HCT116 (cell line): ENCODE results near the gene GDPD3. TPM values are rescaled to one million over a fixed set of nuclear protein-coding genes. Genes with fewer than 3 reads are reported as not detected.
"Not testable (repeated sequence)": the region's sequence is repeated elsewhere in the genome, so short reads cannot be mapped to it uniquely, and the experiment has no call there.

Source experiments
- ATAC-seq: fragments of 200-7000 bp; cut with Tn5 transposase; 2 replicates; pipeline ENCODE4 v1.9.1; 2020; ENCODE audit warnings: mild to moderate bottlenecking, moderate library complexity
- BruUV-seq: library from RNA; stranded (reverse); fragments of 400-500 nt; replicated peaks from 2 replicates; lab custom pipeline; 2021; lab: Mats Ljungman, UMichigan
- CTCF ChIA-PET: fragments of 300-600 bp; sonication (Branson Sonifier 250); formaldehyde crosslinking; loops from one replicate; lab custom pipeline; 2021; ENCODE audit warnings: antibody characterized with exemption; lab: Charles Lee
- POLR2A ChIA-PET: fragments of 300-600, 350-600 bp; sonication (Branson Sonifier 250); formaldehyde crosslinking; loops from one replicate; lab custom pipeline; 2021; ENCODE audit warnings: antibody characterized with exemption; lab: Charles Lee
- RAD21 ChIA-PET, 2 experiments: fragments of 300-600 bp; sonication (Branson Sonifier 250); formaldehyde crosslinking; loops; one replicate each; lab custom pipeline; 2023; ENCODE audit warnings: low total read pairs in 2 of 2; ENCODE audit not compliant: uncharacterized antibody in 2 of 2, unreplicated experiment in 2 of 2, low non-redundant PET in 1 of 2; lab: Charles Lee
- DNase-seq: peaks from one replicate; pipeline ENCODE4 v3.0.0-alpha.2; 2010; ENCODE audit warnings: low read depth, low spot score
- H2AFZ ChIP-seq: fragments of 200-600 bp; shearing (Covaris generic), sonication (generic); 2 replicates; pipeline ENCODE4 v1.6.1; 2017; ENCODE audit warnings: low read depth, mixed run types, mixed read lengths, antibody characterized with exemption, low read length; ENCODE audit not compliant: poor library complexity, severe bottlenecking
- H3K27ac ChIP-seq: 2 replicates; pipeline ENCODE4 v1.5.1; 2012; ENCODE audit warnings: low read depth, low read length
- H3K27me3 ChIP-seq: fragments of 200-600 bp; sonication (generic); 2 replicates; pipeline ENCODE4 v1.6.1; 2016; ENCODE audit warnings: mixed run types, low read length, mixed read lengths; ENCODE audit not compliant: insufficient read depth
- H3K36me3 ChIP-seq, 2 experiments: fragments of 200-500 bp in 1 of 2; fragments of 200-600 bp in 1 of 2; sonication (Bioruptor generic) in 1 of 2; sonication (generic) in 1 of 2; 2 replicates each; pipeline versions ENCODE4 v1.5.1 to v1.6.1; 2014 to 2016; ENCODE audit warnings: low read length in 2 of 2, inconsistent platforms in 1 of 2, mixed read lengths in 1 of 2, mixed run types in 1 of 2; ENCODE audit not compliant: insufficient read depth in 2 of 2, control insufficient read depth in 1 of 2
- H3K4me1 ChIP-seq, 2 experiments: fragments of 200-600 bp in 1 of 2; sonication (generic) in 1 of 2; 2 replicates each; pipeline versions ENCODE4 v1.5.1 to v1.6.1; 2012 to 2017; ENCODE audit warnings: low read length in 2 of 2, inconsistent platforms in 1 of 2, mild to moderate bottlenecking in 1 of 2, mixed read lengths in 1 of 2, mixed run types in 1 of 2, moderate library complexity in 1 of 2; ENCODE audit not compliant: insufficient read depth in 2 of 2, control insufficient read depth in 1 of 2
- H3K4me2 ChIP-seq: fragments of 200-600 bp; sonication (generic); 2 replicates; pipeline ENCODE4 v1.6.1; 2017; ENCODE audit warnings: mixed run types, low read length, mixed read lengths
- H3K4me3 ChIP-seq, 2 experiments: fragments of 200-600 bp in 1 of 2; sonication (generic) in 1 of 2; replicated peaks in 1 of 2; 2 replicates each; pipeline ENCODE4 v1.5.1; 2011 to 2016; ENCODE audit warnings: low read length in 2 of 2, control low read depth in 1 of 2, low read depth in 1 of 2, mild to moderate bottlenecking in 1 of 2, mixed read lengths in 1 of 2, mixed run types in 1 of 2
- H3K79me2 ChIP-seq: fragments of 200-600 bp; sonication (generic); 2 replicates; pipeline ENCODE4 v1.6.1; 2017; ENCODE audit warnings: mild to moderate bottlenecking, mixed run types, low read length, moderate library complexity, mixed read lengths; ENCODE audit not compliant: insufficient read depth
- H3K9ac ChIP-seq: fragments of 200-600 bp; sonication (generic); 2 replicates; pipeline ENCODE4 v1.6.1; 2016; ENCODE audit warnings: low read length, mixed read lengths
- H3K9me2 ChIP-seq: fragments of 200-600 bp; sonication (generic), shearing (Covaris generic); 2 replicates; pipeline ENCODE4 v1.6.1; 2017; ENCODE audit warnings: mixed run types, mild to moderate bottlenecking, moderate library complexity; ENCODE audit not compliant: insufficient read depth
- H3K9me3 ChIP-seq, 2 experiments: fragments of 200-500 bp in 1 of 2; fragments of 200-600 bp in 1 of 2; sonication (Bioruptor generic) in 1 of 2; sonication (generic) in 1 of 2; 2 replicates each; pipeline ENCODE4 v1.6.1; 2014 to 2017; ENCODE audit warnings: low read length in 2 of 2, mixed read lengths in 2 of 2, inconsistent platforms in 1 of 2, low read depth in 1 of 2, mild to moderate bottlenecking in 1 of 2, mixed run types in 1 of 2, moderate library complexity in 1 of 2; ENCODE audit not compliant: control insufficient read depth in 1 of 2, insufficient read depth in 1 of 2
- H4K20me1 ChIP-seq: fragments of 200-600 bp; sonication (generic), shearing (Covaris generic); 2 replicates; pipeline ENCODE4 v1.6.1; 2017; ENCODE audit warnings: mixed run types, mild to moderate bottlenecking, moderate library complexity; ENCODE audit not compliant: insufficient read depth
- CEBPB ChIP-seq: IDR thresholded peaks from 2 replicates; pipeline ENCODE4 v1.6.1; 2012; ENCODE audit warnings: low read depth
- EGR1 ChIP-seq: IDR thresholded peaks from 2 replicates; pipeline ENCODE4 v1.6.1; 2012; ENCODE audit warnings: low read depth
- EZH2 ChIP-seq: fragments of 200-600 bp; sonication (generic); IDR thresholded peaks from 2 replicates; pipeline ENCODE4 v1.6.1; 2017; ENCODE audit warnings: antibody characterized with exemption, mixed run types
- EZH2phosphoT487 ChIP-seq: fragments of 200-600 bp; IDR thresholded peaks from 2 replicates; pipeline ENCODE4 v1.6.1; 2018; ENCODE audit warnings: antibody characterized with exemption, borderline replicate concordance
- FOSL1 ChIP-seq: IDR thresholded peaks from 2 replicates; pipeline ENCODE4 v1.6.1; 2012; ENCODE audit warnings: low read depth
- MAX ChIP-seq: IDR thresholded peaks from 2 replicates; pipeline ENCODE4 v1.6.1; 2012
- POLR2A ChIP-seq: IDR thresholded peaks from 2 replicates; pipeline ENCODE4 v1.7.0; 2011; ENCODE audit warnings: borderline replicate concordance; ENCODE audit not compliant: insufficient read depth, insufficient read length; ENCODE audit errors: extremely low read depth
- POLR2AphosphoS5 ChIP-seq: IDR thresholded peaks from 2 replicates; pipeline ENCODE4 v1.6.1; 2011; ENCODE audit warnings: mild to moderate bottlenecking, low read depth, low read length, moderate library complexity
- RAD21 ChIP-seq: IDR thresholded peaks from 2 replicates; pipeline ENCODE4 v1.6.1; 2012; ENCODE audit warnings: low read depth, mild to moderate bottlenecking
- SIN3A ChIP-seq: IDR thresholded peaks from 2 replicates; pipeline ENCODE4 v1.6.1; 2012; ENCODE audit warnings: low read depth
- TCF7L2 ChIP-seq: IDR thresholded peaks from 2 replicates; pipeline ENCODE4 v1.7.0; 2011; ENCODE audit warnings: borderline replicate concordance, inconsistent platforms; ENCODE audit not compliant: insufficient read depth, insufficient read length; ENCODE audit errors: extremely low read depth
- YY1 ChIP-seq: IDR thresholded peaks from 2 replicates; pipeline ENCODE4 v1.6.1; 2011; ENCODE audit warnings: low read length, low read depth, moderate library complexity, mild to moderate bottlenecking; ENCODE audit not compliant: insufficient replicate concordance; ENCODE audit errors: extremely low read depth
- ZBTB33 ChIP-seq: IDR thresholded peaks from 2 replicates; pipeline ENCODE4 v1.6.1; 2011; ENCODE audit warnings: mild to moderate bottlenecking, low read length, moderate library complexity; ENCODE audit not compliant: insufficient replicate concordance; ENCODE audit errors: extremely low read depth
- ZFX ChIP-seq: fragments of 450-650 bp; IDR thresholded peaks from 2 replicates; pipeline ENCODE4 v1.6.1; 2017
- ZNF274 ChIP-seq: fragments of 200-500 bp; sonication (Bioruptor generic); IDR thresholded peaks from 2 replicates; pipeline ENCODE4 v1.6.1; 2014; ENCODE audit warnings: mild to moderate bottlenecking, low read depth, low read length, inconsistent platforms
- intact Hi-C: fragments of 100-400 bp; cut with micrococcal nuclease; formaldehyde crosslinking; loops from 2 replicates; pipeline ENCODE4 v1.10.0; 2022
- total RNA-seq: library from RNA; stranded (reverse); gene quantifications from one replicate; pipeline ENCODE4 v1.2.1, GENCODE V29; 2021; ENCODE audit not compliant: unreplicated experiment

The GDPD3 gene
- total RNA-seq, 1 experiment from 2014 or later: 7.0 TPM

GRCh38 chr16:30131869-30132475 is 18.6 kb upstream of the GDPD3 start (continued):
- TF ChIP-seq ZBTB33 (no peak), RAD21 (no peak), EGR1 (no peak), ZFX (no peak), TCF7L2 (no peak), EZH2 (no peak), EZH2phosphoT487 (no peak), CEBPB (no peak), FOSL1 (no peak), POLR2AphosphoS5 (no peak)

GRCh38 chr16:30127993-30128392 is 14.7 kb upstream of the GDPD3 start:
- no peak overlapping the region for H3K27ac ChIP-seq
- CTCF ChIA-PET: no interaction called here
- no peaks in the 10 kb centered on the region for H3K79me2 ChIP-seq
- no peaks in the 10 kb centered on the region for H3K9me2 ChIP-seq
- DNase-seq (no peak), ATAC-seq (no peak)
- H3K4me1 ChIP-seq: peaks cover 5 to 13% of the 10 kb centered on the region in 2 experiments
- no peaks in the 10 kb centered on the region for H4K20me1 ChIP-seq
- no peaks in the 10 kb centered on the region for H3K9me3 ChIP-seq
- no peaks in the 10 kb centered on the region for H3K36me3 ChIP-seq
- TF ChIP-seq RAD21: no peak
- TF ChIP-seq POLR2A: no peak
- TF ChIP-seq MAX: no peak
- no peak for TF ChIP-seq EGR1
- no peak for TF ChIP-seq SIN3A
- no peak for TF ChIP-seq ZNF274
- no peak for TF ChIP-seq ZFX
- no peak for TF ChIP-seq YY1
- RAD21 ChIA-PET: no interaction called here
- POLR2A ChIA-PET: no interaction called here
- H3K9ac ChIP-seq: no peak overlapping the region
- H3K4me2 ChIP-seq: no peak overlapping the region
- H3K4me3 ChIP-seq: no peak overlapping the region
- H2AFZ ChIP-seq: no peak overlapping the region
- intact Hi-C loops: no loop called here
- H3K27me3 ChIP-seq: no peaks in the 10 kb centered on the region
- no TSS peak for BruUV-seq

GRCh38 chr16:30125690-30126089 is 12.4 kb upstream of the GDPD3 start:
- H3K4me2 ChIP-seq, DNase-seq, H3K9me3 ChIP-seq, intact Hi-C loops, RAD21 ChIA-PET, BruUV-seq, H3K79me2 ChIP-seq, H3K4me3 ChIP-seq, H2AFZ ChIP-seq, H3K9me2 ChIP-seq, H4K20me1 ChIP-seq, H3K27me3 ChIP-seq, H3K27ac ChIP-seq, H3K9ac ChIP-seq, ATAC-seq, H3K36me3 ChIP-seq: not testable (repeated sequence)
- ChIA-PET POLR2A (interaction anchor here (0.7 kb wide), 1 partner anchor 397 kb away, joined by 4 read pairs; no protein-coding TSS in a partner anchor), CTCF (interaction anchor here (1.1 kb wide), 1 partner anchor 14 kb away, joined by 3 read pairs; no protein-coding TSS in a partner anchor)
- peaks cover 8 to 20% of the 10 kb centered on the region in 2 experiments for H3K4me1 ChIP-seq
